GM19240 (cell line): ENCODE results near the gene LRIT2.

Source experiments
- DNase-seq: peaks from one replicate; pipeline ENCODE4 v3.0.0; 2011; ENCODE audit warnings: low spot score; ENCODE audit not compliant: insufficient read length

LRIT2 gene

DNA sequence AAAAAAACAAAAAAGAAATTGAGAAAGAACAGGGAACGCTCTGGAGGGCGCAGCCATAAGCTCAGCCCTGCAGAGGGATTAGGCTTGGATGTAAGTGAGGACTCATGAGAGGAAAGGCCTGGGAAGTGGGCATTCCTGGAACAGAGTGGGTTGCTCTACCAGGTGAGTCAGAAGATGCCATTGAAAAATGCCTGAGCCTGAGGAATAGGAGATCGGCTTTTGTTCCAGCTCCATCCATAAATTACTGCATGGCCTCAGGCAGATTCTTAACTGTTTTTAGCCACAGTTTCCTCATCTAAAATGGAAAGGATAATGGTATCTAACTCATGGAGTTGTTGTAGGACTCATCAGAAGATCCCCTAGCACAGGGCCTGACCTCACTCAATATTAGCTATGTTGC is 18.4 kb upstream of the LRIT2 start:
- DNase-seq: no peak

- no peak for DNase-seq
These were observed 15.9 kb upstream of the LRIT2 start, which contains the start of gene LRIT1 for GRCh38 chr10:84241185-84241790. LRIT1 (minus strand) TSS chr10:84241546; CDS start chr10:84241439, 107 bp downstream.

DNA sequence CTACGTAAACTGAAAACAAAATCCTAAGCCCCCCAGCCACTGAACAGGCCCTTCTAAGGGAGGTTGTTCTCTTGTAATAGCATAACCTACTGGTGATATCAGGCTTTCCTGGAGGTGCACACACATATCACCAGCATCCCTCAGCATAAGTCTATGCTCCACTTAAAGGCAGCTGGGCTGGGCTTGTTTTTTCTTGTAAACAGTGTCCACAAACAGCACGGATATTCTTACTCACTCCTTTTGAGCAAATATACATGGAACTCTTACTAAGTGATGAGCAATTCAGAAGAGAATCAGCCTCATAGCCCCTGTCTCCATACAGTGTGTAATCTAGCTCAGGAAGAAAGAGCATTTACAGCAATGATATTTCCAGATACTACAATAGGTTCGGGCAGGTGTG is 13.6 kb upstream of the LRIT2 start:
- DNase-seq: no peak

DNA sequence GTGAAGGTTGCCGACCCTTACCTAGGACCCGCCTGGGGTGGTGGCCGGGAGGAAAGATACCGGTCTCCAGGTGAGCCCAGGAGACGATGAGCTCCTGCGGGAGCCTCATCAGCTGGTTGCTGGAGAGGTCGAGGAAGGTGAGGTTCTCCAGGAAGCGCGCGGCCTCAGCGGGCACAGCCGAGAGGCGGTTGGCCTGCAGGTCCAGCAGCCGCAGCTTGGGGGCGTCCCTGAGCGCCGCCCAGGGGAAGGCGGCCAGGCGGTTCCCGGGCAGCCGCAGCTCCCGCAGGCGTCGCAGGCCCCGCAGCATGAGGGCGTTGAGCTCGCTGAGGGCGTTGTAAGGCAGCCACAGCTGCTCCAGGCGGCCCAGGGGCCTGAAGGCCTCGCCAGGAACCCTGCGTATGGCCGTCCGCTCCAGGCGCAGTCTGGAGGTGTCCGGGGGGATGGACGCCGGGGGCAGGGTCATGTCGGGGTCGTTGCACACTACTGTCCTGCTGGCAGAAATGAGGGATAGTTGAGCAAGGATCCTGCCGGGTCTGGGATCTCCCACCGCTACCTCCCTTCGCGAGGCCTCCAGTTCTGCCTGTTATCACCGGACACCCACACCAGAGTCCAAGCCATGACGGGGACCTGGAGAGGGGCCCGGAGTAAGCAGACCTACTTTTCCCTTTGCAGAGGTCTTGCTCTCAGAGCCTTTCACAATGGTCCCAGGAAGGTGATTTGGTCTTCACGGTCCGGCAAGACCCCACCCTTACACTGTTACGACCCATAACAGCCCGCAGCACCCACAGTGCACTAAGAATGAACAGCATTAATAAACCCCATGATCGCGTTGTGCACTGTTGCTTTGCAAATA is 12.1 kb upstream of the LRIT2 start:
- DNase-seq: no peak

DNA sequence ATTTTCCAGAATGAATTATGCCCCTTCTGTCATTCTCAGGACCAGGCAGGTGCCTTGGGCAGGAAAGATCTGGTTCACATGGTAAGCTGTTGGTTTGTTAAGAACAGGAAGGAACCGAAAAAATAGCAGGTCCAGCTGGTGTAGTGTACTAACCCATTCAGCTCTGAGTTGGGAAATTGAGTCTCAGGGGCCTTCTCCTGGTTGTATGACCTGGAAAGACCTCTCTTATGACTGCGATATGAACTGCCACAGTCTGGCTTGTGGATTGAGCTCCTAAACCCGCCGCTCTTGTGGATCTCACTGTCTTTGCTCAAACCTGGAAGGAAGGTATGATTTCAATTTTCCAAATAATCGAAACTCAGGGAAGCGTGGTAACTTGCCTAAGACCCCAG is 11.5 kb upstream of the LRIT2 start:
- DNase-seq: no peak

- DNase-seq: no peak
These were observed 9.8 kb upstream of the LRIT2 start for GRCh38 chr10:84235096-84235495.

GRCh38 chr10:84234479-84234878 is 9.1 kb upstream of the LRIT2 start:
- no peak for DNase-seq

GRCh38 chr10:84233940-84234339 is 8.6 kb upstream of the LRIT2 start:
- DNase-seq: no peak

- no peak for DNase-seq
These were observed 7.0 kb upstream of the LRIT2 start for GRCh38 chr10:84232376-84232775.

DNA sequence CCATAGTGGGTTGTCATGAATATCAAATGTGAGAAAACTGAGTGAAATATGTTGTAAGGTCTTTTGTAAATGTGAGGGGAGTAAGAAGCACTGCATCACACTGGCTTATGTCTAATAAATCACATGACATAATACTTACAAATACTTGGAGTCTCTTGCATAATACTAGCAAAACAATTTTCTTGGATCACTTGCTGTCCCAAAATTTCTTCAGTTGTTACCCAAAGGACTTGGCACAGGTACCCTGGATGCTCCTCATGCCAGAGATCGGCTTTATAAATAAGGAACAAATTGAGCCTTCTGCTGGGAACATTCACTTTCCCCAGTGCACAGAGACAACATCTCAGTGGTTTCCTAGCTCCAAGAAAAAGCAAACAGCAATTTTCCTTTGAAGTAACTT is 5.0 kb upstream of the LRIT2 start:
- DNase-seq: no peak

GRCh38 chr10:84227810-84228209 is 2.5 kb upstream of the LRIT2 start:
- no peak for DNase-seq

DNA sequence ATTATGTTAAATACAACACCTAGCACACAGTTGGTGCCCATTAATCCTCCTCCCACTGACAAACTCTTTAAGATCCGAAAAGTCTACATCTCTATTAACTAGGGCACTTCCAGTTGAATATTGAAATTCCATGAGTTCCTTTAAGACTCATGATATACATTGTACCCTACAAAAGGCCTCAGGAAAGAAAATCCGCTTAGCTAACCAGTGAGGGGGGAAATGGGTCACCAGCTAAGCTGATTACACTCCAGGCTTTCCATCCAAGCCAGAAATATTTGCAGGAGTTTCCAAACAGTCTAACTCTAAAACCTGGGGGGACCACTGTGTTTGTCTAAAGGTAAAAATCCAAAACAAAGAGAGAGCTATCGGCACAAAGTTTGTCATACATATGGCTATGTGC is 1.3 kb upstream of the LRIT2 start:
- DNase-seq: no peak

GRCh38 chr10:84224411-84225028 is 824 bp downstream of the LRIT2 start:
- no peak for DNase-seq

DNA sequence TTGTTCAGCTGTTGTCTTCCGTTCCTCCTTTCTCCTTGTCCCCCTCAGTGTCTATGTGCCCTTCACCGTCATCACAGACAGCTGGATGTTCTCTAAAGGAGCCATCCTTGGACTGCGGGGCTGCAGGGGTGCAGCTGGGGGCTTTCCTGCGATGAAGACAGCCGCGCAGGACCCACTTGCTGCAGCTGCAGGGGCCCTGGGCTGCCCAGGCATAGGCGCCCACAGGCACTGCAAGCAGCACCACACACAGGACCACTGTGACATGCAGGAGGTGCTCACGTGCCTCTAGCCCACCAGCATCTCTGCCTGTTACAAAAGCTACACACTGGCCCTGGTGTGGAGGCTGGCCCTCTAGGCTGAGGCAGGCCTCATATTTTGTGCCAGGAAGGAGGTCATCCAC is 3.4 kb downstream of the LRIT2 start:
- no peak for DNase-seq

GRCh38 chr10:84217746-84218145 is 7.6 kb downstream of the LRIT2 start:
- no peak for DNase-seq

GRCh38 chr10:84216834-84217233 is 8.5 kb downstream of the LRIT2 start:
- DNase-seq: no peak

- peak; percentile 29 for DNase-seq
These were observed 10.6 kb downstream of the LRIT2 start for GRCh38 chr10:84214612-84215235.

GRCh38 chr10:84214046-84214572 is 11.2 kb downstream of the LRIT2 start:
- DNase-seq: no peak

DNA sequence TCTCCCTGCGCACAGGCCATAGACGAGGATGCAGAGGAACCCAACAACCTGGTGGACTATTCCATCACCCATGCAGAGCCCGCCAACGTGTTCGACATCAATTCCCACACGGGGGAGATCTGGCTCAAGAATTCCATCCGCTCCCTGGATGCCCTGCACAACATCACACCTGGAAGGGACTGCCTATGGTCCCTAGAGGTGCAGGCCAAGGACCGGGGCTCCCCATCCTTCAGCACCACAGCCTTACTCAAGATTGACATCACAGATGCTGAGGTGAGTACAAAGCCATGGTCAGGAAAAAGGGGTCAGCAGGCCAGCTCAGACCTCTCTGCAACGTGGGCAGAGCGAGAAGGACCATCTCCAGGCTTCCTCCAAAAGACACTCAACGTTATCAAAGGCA is 12.3 kb downstream of the LRIT2 start:
- no peak for DNase-seq

DNA sequence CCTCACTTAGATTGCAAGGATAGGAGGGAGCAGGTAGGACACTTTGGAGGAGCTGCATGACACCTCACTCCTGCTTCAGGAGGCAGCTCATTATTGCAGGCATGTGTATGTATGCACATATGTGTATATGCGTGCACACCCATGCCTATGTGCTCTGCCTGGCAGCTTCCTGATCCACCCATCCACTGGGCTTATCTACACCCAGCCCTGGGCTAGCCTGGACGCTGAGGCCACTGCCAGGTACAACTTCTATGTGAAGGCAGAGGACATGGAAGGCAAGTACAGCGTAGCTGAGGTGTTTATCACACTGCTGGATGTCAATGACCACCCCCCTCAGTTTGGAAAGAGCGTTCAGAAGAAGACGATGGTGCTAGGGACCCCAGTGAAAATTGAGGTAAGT is 13.3 kb downstream of the LRIT2 start:
- DNase-seq: no peak

DNA sequence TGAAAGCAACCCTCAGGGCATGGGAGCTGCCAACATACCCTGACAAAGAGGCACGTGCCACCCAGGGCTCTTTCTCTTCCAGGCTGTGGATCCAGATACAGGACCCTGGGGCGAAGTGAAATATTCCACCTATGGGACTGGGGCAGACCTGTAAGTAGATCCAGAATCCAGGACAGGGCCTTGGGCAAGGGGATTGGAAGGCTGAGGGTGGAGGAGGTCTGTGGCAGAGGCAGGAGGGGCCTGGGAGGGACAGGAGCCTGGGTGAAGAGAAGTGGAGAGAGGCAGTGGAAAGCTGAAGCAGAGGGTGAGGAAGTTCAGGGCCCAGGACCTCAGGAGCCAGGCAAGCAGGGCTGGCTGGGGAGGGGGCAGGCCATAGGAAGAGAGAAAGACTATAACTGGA is 13.8 kb downstream of the LRIT2 start:
- no peak for DNase-seq

DNA sequence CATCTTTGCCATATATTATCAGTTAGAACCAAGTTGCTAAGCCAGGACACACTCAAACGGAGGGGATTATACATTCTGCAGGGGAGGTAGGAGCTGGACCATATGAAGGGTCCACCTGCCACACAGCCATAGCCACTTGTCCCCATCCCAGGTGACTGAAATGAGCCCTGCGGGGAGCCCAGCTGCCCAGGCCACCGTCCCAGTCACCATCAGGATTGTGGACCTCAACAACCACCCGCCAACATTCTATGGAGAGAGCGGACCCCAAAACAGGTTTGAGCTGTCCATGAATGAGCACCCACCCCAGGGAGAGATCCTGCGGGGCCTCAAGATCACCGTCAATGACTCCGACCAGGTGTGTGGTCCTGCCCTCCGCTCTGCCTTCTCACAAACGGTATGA is 17.3 kb downstream of the LRIT2 start:
- DNase-seq: no peak
